H1 (cell line): ENCODE results near the gene RILPL1.

Experiments used
- ATF3 ChIP-seq: IDR thresholded peaks from 2 replicates; pipeline ENCODE4 v1.6.1; 2011; ENCODE audit warnings: low read depth, mild to moderate bottlenecking, low read length; ENCODE audit not compliant: insufficient read depth
- BACH1 ChIP-seq: IDR thresholded peaks from 2 replicates; pipeline ENCODE4 v1.6.1; 2012; ENCODE audit warnings: low read length, improper control_type of control experiment
- CBX8 ChIP-seq: fragments of 300-800, 300-1000 bp; sonication (generic); IDR thresholded peaks from 2 replicates; pipeline ENCODE4 v1.7.1; 2016; ENCODE audit warnings: low read depth, low read length, borderline replicate concordance
- CREB1 ChIP-seq: IDR thresholded peaks from 2 replicates; pipeline ENCODE4 v1.6.1; 2012; ENCODE audit warnings: inconsistent platforms
- CTCF ChIP-seq, 3 experiments: IDR thresholded peaks; 1 replicate in 2 of 3; 2 replicates in 1 of 3; pipeline versions ENCODE4 v1.5.1 to v1.6.1; 2011; ENCODE audit warnings: low read length in 3 of 3, mild to moderate bottlenecking in 3 of 3, inconsistent platforms in 2 of 3, low read depth in 1 of 3, moderate library complexity in 1 of 3; ENCODE audit not compliant: insufficient read depth in 1 of 3; ENCODE audit errors: control extremely low read depth in 1 of 3
- E2F6 ChIP-seq: IDR thresholded peaks from 2 replicates; pipeline ENCODE4 v1.6.1; 2012; ENCODE audit warnings: inconsistent platforms
- EZH2 ChIP-seq: fragments of 200-600 bp; sonication (generic); IDR thresholded peaks from 2 replicates; pipeline ENCODE4 v1.7.1; 2012; ENCODE audit warnings: low read depth, mild to moderate bottlenecking, moderate library complexity, low read length, inconsistent platforms; ENCODE audit not compliant: severe bottlenecking
- GTF2F1 ChIP-seq: IDR thresholded peaks from 2 replicates; pipeline ENCODE4 v1.6.1; 2012; ENCODE audit warnings: low read depth, low read length, improper control_type of control experiment, borderline replicate concordance
- MAX ChIP-seq: IDR thresholded peaks from 2 replicates; pipeline ENCODE4 v1.6.1; 2012; ENCODE audit warnings: inconsistent platforms
- PHF8 ChIP-seq: fragments of 200-600 bp; sonication (generic); conservative IDR thresholded peaks from 2 replicates; pipeline ENCODE4 v1.7.1; 2012; ENCODE audit warnings: low read depth, mild to moderate bottlenecking, inconsistent platforms, low read length, moderate library complexity
- POLR2A ChIP-seq, 2 experiments: IDR thresholded peaks; 1 replicate in 1 of 2; 2 replicates in 1 of 2; pipeline ENCODE4 v1.6.1; 2011; ENCODE audit warnings: low read depth in 2 of 2, low read length in 2 of 2, mild to moderate bottlenecking in 2 of 2; ENCODE audit errors: control extremely low read depth in 1 of 2
- RFX5 ChIP-seq: IDR thresholded peaks from 2 replicates; pipeline ENCODE4 v1.6.1; 2011; ENCODE audit warnings: low read depth, low read length, improper control_type of control experiment, borderline replicate concordance
- SRF ChIP-seq: IDR thresholded peaks from 2 replicates; pipeline ENCODE4 v1.6.1; 2011; ENCODE audit warnings: mild to moderate bottlenecking, low read depth, low read length, moderate library complexity
- YY1 ChIP-seq: IDR thresholded peaks from 2 replicates; pipeline ENCODE4 v1.6.1; 2011; ENCODE audit warnings: low read depth, mild to moderate bottlenecking, low read length

- TF ChIP-seq POLR2A (IDR thresholded peaks at IDR 0.05; ENCODE audit: control extremely low read depth in 1 of 2, low read depth in 2 of 2, low read length in 2 of 2) (no peak), CREB1 (no peak), CBX8 (no peak), YY1 (no peak), BACH1 (no peak), RFX5 (no peak), PHF8 (no peak), MAX (no peak), E2F6 (no peak), GTF2F1 (no peak), CTCF (IDR thresholded peaks at IDR 0.05; ENCODE audit: control extremely low read depth in 1 of 3, insufficient read depth in 1 of 3, low read depth in 1 of 3, low read length in 3 of 3) (no peak), SRF (no peak), EZH2 (no peak), ATF3 (no peak)
Measured at GRCh38 chr12:123572391-123572790, 38.9 kb upstream of the RILPL1 start.
